NCI-H2107 treated with DMSO at 0.1 percent for 48 hours (cell line): ENCODE results near the gene NKX3-2.
"Not testable (repeated sequence)": the region's sequence is repeated elsewhere in the genome, so short reads cannot be mapped to it uniquely, and the experiment has no call there.

ENCODE experiments used
- DNase-seq: peaks from one replicate; lab custom pipeline; 2025; ENCODE audit not compliant: unreplicated experiment; lab: John Stamatoyannopoulos, UW

NKX3-2 gene

DNA sequence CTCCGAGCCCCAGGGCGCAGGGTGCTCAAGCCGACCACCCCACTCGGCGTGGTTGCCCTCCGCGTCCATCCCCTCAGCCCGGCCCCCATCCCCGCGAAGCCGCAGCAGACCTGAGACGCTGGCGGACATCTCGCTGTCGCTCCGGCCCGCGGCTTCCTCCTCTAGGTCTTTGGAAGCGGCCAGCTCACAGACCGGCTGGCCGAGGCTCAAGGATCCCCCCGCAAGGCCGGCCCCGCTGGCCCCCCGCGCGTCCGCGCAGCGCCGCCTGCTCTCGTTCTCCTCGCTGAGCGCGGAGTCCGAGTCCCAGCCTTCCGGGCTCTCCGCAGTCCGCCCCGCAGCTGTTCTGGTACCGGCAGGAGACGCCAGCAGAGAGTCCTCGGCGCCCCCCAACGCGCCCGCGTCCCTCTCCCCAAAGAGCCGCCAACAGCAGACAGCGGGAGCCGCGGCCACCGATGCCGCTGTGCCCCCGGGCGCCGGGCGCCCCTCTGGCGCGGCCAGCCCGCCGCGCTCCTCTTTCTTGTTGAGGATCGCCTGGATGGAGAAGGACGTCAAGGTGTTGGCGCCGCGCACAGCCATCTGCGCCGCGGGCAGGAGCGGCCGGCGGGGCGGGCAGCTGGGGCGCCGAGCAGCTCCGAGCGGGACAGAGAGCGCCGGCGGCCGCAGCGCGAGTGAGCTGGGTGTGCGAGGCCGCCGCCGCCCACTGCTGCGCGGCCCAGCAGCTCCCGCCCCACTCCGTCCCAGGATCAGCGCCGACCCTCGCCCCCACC lies at the start of gene NKX3-2:
TSS of gene NKX3-2 (minus strand) at position 670 of the 767 bp plus-strand sequence. CDS start at position 576, 94 bp downstream.
- no peak for DNase-seq

DNA sequence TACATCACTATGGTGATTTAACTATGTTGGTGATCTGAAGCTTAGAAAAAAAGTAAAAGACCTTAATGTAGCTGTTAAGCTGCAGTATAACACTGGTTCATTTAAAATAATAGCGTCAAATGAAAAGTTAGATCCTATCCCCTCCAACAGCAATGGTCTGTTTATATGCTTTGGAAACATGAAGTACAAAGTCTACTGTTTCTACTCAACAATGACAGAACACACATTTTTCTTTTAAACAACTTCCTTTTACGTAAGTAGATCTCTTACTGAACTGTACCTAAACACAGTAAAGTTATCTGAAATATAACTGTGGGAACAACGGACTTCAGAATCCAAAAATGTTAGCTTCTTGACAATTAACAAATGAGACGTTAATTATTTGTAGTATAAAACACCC lies 47.9 kb upstream of the NKX3-2 start:
- no peak for DNase-seq

DNA sequence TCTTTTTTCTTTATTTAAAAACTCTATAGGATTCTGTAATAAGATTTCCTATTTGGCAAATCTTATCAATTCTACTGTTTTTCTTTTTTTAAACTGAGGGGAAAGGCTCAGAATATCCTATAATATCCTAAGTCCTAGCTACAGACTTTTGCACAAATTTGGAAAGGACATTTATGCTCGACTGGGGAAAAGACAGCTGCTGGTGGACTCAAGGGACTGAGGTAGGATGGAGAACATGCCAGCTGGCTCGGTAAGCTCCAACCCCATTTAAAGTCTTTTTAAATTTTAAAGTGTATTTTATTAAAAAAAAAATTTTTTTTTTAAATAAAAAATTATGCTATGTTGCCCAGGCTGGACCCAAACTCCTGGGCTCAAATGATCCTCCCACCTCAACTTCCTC lies 46.5 kb upstream of the NKX3-2 start:
- no peak for DNase-seq

DNA sequence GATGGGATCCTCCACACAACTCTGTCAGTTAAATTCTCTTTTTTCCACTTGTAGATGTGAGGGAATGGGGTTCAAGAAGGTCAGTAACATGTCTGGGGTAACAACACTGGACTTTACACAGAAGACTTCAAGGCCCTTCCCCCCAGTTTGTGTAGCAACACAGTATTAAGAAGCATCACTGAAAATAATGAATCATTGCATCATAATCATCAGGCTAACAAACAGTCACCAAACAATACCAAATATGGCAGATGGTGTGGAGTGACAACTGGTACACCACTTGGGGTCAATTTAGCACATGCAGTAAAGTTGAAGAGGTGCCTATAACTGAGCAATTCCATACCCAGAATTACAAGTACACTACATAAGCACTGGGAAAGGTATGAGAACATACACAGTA lies 44.6 kb upstream of the NKX3-2 start:
- no peak for DNase-seq

DNA sequence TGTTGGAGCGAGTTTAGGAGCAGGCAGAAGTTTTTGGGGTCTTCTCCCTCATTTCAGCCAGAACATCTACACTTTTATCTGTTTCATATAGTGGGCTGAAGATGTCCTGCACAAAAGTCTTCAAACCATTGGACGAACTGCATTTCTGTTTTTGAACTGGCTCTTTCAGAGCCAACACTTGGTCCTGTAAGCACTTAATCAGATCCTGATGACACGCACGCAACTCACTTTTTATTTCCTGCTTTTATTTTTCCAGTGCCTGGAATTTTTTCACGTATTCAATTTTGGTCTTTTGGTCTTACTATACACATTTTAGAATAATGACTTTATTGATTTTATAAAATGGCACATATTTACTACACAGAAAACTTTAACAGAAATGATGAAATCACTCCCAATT lies 40.2 kb upstream of the NKX3-2 start:
- DNase-seq = no peak

DNA sequence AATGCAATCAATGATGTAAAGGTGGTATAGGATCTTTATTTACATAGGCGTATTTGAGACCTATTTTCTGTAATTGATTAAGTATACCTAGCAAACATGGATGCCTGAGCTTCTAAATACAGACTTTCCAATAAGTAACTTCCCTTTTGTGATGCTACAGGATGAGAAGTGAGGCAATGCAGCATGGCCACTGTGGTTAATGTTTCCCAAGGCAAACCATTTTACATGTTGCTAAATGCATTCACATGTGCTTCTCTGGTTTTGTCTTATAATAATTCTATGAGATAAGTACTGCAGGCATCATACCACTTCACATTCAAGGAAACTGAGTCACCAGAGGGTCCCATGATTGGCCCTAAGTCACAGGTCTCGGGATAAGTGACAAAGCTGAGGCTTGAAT lies 35.7 kb upstream of the NKX3-2 start:
- DNase-seq = no peak

DNA sequence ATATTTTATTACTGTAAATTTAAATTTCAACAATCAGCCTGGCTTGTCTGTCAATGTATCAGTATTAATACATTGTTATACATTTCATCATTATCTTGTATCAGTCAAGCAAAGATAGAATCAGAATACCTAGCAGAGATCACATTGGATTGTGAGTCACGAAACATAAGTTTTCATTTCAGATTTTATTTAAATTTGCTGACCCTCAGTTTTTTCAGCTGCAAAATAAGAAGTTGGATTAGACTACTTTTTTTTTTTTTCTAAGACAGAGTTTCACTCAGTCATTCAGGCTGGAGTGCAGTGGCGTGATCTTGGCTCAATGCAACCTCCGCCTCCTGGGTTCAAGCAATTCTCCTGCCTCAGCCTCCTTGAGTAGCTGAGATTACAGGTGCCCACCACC lies 33.4 kb upstream of the NKX3-2 start:
- no peak for DNase-seq

DNA sequence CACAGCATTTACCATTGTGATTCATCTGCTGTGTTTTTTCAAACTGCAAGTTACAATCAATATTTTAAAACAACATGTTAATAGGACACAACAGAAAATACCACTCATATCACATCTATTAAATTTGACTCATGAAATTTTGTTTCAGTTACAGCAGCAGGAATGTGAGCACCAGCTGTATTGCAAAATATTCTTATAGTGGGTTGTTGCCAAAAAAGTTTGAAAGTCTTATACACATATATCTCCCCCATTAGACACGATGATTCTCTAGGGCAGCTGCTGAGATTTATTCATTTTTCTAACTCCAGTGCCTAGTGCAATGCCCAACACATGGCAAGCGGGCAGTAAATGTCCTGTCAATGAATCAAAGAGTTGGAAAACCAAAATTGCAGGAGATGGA lies 26.6 kb upstream of the NKX3-2 start:
- no peak for DNase-seq

DNA sequence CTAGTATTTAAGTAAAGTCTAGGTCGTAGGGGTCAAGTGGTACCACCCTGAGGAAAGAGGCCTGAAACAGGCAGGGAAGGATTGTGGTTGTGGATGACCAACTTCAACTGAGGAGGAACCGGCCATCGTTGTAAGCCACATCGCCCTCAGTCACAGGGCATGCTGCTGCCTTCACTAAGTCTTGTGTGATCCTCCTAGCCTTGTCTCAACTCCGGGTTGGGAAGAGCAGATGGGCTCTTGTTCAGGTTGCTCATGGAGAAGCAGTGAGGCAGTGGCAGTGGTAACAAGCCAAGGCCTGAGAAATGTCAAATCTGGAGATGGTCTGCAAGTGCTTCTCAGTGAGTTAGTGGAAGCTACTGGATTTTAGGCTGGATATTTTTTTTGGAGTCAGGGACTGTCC lies 22.8 kb upstream of the NKX3-2 start:
- DNase-seq = no peak

DNA sequence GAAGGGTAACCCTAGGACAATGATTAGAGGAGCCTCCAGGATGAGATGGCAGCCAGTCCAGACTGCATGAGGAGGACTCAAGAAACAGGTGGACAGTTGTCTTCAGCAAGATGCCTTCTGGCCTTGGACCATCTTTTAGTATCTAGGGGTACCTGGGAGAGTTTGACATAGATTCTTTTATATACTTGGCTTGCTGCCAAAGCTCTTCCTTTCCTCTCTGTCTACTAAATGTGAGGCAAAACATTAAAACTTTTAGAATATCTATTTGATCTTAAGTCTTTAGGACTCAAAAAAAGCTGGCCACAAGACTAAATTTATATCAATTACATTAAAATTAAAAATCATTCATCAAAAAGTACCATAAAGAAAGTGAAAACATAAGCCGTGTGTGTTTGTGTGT lies 18.6 kb upstream of the NKX3-2 start:
- DNase-seq = no peak

DNA sequence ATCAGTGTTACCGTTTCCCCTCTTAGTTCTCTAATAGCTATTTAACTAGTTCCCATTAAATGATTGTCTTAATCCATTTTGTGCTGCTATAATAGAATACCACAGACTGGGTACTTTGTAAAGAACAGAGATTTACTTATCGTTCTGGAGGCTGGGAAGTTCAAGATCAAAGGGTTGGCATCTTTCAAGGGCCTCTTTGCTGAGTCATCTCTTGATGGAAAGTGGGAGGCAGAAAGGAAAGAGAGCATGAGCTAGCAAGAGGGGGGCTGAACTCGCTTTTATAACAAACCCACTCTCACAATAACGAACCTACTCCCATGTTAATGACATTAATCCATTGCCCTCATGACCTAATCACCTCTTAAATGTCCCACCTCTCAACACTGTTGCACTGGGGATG lies 17.4 kb upstream of the NKX3-2 start:
- no peak for DNase-seq

DNA sequence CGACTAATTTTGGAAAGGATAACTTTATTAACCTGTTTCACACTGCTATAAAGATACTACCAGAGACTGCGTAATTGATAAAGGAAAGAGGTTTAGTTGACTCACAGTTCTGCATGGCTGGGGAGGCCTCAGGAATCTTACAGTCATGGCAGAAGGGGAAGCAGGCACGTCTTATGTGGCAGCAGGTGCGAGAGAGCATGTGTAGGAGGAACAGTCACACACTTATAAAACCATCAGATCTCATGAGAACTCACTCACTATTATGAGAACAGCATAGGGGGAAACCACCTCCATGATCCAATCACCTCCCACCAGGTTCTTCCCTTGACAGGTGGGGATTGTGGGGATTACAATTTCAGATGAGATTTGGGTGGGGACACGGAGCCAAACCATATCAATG lies 15.8 kb upstream of the NKX3-2 start:
- DNase-seq = not testable (repeated sequence)

DNA sequence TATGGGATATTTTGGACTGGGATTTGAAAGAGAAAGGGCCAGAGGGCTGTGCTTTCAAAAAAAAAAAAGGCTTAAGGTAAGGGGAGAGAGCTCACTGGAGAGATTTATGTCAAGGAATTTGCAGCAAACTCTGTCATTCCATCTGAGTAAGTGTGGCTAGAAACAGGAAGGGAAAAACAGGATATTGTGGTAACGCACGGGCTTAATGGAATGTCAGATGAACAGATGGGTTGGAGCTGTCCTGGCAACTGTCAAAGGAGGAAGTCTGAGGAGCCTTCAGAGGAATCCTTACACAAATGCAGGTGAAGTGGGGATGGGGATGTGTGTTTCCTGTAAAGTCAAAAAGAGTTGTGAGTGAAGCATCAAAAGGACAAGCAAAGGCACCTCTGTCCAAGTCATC lies 15.1 kb upstream of the NKX3-2 start:
- DNase-seq = no peak

DNA sequence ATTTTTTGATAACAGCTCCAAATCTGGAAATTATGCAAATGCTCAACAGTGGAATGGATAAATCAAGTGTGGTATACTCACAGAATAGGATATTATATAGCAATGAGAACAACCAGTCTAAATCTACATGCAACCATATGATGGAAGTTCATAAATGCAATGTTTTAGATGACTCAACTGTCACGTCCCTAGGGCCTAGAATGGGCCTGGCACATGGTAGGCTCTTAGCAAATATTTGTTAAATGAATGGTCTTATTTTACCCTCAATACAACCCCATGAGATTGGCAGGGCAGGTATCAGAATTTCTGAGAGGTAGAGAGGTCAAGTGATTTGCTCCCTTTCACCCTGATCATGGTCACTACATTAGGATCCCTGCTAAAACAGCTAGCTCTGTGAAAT lies 14.6 kb upstream of the NKX3-2 start:
- DNase-seq = no peak

DNA sequence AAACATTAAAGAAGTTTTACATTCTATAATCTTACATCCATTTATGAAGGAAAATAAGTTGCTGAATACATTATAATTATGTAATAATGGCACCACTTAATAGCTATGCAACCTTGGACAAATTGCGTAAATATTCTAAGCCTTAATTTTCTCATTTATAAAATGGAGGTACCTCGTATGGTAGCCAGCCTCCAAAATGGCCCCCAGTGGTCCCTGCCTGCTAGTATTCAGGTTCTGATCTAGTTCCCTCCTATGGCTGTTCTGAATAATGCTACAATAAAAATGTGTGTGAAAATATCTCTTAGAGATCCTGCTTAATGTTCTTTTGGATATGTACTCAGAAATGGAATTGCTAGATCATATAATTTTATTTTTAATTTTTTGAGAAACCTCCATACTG lies 11.0 kb upstream of the NKX3-2 start:
- DNase-seq = no peak

DNA sequence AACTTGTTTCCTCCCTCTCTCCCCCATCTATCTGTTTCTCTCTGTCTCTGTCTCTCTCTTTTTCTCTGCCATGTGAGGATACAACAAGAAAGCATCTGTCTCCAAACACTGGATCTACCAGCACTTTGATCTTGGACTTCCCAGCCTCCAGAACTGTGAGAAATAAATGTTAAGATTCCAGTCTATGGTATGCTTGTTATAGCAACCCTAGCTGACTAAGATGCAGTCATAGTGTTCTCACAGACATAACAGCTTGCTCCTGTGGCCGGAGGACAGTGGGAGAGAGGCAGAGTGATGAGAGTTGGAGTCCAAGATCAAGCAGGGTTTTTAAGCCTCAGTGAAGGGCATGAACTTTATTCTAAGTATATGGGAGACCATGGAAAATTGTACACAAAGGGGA lies 8.8 kb upstream of the NKX3-2 start:
- no peak for DNase-seq

DNA sequence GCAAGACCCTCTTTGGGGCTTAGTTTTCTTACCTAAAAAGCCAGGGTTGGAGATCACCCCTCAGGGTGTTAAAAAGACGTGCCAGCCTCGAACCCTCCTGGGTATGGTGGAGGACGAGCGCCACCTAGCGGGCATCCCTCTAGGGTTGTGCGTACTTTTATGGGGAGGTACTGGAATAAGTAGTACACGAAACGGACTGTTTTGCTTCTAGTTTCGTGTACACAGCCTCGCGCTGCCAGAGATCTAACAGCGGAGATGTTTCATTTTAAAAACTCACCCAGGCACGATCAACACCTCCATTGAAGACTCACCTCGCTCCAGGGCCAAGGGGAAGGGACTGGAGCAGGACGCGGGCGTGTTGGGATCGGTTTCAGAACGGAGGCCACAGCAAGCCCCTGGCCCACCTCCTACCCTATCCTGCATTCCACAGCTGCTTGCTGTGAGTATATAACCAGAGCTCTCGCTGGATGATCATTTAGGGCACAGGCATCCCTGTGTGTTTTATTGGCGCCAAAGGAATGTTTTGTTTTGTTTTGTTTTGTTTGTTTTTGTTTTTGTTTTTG lies 4.8 kb upstream of the NKX3-2 start:
- DNase-seq = peak; percentile 31

DNA sequence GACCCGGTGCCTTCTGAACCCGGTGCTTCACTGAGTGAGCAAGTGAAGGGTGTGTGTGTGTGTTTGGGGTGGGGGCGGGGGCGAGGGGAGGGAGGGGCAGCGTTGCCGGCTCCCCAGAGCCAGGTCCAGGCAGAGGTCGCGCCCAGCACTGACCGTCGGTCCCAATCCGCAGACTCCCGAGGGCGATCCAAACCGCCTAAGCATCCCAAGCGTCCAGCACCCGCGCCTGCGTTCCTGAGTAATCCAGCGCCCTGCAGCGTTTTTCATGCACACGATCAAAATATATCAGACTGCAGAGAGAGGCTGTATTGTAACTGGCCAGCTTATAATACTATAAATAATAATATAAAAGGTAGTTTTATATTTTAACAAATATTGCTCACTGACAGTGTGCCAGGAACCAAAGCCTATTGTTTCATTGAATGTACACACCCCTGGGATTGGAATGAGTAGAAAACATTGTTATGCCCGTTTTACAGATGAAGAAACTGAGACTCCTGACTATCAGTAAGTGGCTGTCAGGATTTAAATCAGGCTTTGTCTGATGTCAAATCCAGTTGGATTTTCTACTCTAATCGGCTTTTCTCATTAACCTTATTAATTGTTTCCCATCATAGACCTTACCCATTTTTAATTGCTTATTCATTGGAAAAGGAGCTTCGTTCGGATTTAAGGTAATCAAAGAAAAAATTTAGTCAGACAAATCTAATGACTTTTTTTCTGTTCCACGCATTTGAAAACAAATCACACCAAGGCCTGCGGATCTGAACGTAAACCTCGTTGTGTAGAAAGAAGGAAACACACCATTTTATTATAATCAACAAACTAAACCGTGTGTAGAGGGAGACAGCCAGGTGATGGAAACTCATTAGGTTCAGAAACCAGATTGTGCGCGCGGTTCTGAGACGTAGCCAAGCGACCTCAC lies 4.0 kb upstream of the NKX3-2 start:
- DNase-seq = no peak

DNA sequence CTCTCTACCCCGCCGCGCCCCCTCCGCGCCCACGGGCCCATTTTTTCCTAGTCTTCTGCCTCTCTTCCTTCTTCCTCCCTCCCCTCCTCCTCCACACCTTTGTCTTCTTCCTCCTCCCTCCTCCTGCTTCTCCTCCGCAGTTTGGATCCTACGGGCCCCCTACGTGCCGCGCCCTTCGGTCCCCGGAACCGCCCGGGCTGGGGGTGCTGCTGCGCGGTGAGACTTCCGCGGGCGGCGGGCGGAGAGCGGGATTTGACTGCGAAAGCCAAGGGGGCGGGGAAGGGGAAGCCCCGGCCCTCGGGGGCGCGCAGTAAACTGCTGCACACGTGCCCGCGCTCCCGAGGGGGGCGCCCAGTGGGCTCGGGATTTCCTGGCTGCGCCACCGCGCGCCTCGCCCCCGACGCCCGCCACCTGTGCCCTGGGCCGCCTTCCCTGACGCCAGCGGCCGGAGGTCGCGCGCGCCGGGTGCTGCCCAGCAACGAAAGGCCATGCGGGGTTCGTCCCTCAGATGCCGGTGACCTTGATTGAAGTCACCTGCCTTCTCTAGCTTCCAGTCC lies 3.3 kb upstream of the NKX3-2 start:
- DNase-seq = no peak

DNA sequence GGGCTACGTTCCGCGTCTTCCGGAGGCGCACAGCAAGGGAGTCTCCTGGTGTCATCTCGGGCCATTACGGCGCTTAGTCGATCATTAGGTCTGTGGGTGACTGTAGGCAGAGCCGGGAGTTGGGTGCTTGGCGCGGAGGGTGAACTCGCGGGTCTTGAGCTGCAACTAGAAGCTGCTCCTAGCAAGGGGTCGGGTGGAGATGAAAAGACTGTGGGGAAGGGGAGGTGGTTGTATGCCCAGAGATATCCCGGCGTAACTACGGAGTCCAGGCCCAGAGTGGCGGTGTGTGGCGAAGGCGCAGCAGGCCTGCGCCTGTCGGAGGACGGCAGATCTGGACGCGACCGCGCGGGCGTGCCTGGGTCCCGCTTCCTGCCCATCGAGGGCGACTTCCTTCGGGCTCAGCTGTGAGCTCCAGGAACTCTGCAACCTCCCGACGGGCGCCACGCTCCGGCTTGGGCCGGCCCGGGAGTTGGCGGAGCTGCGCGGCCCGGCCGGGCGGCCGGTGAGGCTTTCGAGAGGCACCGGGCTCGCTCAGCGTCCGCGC lies 2.7 kb upstream of the NKX3-2 start:
- DNase-seq = no peak

DNA sequence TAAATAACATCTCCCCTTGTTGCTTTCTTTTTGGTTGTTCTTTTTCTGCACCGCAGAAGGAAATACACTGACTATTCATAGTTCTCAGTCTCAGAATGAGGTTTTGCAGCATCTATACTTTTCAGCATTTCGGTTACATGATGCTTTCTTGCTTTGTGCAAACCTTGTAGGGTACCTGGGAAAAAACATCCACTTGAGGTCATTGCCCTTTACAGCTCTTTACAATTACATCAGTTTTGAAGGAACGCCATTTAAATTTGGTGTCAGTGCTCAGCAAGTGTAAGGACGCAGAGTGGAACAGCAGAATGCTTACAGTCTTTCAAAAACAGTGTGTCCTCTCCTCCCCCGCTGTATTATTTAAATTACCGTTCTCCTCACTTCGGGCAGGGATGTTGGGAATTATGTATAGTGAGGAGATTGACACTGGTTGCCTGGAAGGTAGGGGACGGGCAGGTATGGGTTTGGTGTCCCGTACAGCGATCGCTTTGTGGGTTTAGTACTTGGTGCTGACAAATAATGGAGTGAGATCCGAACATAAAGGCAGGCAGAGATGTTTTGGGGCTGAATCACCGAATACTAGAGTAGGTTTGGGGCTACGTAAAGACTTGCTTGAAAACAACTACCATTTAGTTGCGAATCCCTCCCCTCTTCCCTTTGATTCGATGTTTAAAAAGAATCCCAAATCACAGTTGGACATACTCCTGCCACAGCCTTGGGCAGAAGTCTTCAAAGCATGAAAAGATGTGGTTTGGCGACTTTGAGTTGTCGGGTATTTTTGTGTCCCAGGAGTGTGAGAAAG lies 2.0 kb upstream of the NKX3-2 start:
- DNase-seq = no peak
